NCI-H2196 treated with DMSO at 0.1 percent for 48 hours (cell line): ENCODE results near the gene CYP51A1.
"Not testable (repeated sequence)": the region's sequence is repeated elsewhere in the genome, so short reads cannot be mapped to it uniquely, and the experiment has no call there.

Source experiments
- DNase-seq: peaks from one replicate; lab custom pipeline; 2025; ENCODE audit not compliant: unreplicated experiment; lab: John Stamatoyannopoulos, UW

CYP51A1 gene

DNA sequence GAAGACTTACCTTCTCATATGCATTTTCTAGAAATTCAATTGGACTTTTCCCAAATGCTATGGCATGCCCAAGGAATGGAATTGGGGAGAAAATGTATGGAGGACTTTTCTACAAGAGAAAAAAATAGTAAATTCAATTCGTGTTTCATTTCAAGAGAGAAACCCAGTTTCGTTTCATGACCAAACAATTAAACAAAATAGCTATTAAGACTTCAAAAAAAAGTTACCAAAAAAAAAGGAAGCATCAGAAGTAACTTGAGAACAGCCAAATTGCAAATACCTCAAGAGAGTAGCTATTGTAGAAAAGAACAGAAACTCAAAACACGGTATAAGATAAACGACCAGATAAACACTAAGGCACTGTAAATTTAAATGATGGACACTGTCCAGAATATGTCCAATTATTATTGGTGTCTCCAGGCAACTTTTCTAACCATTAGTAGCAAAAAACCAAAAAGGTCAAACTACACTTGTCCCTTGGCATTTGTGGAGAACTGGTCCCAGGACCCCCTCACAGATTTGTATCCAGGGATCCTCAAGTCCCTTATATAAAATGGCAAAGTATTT is 2.4 kb downstream of the CYP51A1 start:
- no peak for DNase-seq

- DNase-seq, result no peak
Observed at GRCh38 chr7:92131093-92131492, 3.2 kb downstream of the CYP51A1 start.

DNA sequence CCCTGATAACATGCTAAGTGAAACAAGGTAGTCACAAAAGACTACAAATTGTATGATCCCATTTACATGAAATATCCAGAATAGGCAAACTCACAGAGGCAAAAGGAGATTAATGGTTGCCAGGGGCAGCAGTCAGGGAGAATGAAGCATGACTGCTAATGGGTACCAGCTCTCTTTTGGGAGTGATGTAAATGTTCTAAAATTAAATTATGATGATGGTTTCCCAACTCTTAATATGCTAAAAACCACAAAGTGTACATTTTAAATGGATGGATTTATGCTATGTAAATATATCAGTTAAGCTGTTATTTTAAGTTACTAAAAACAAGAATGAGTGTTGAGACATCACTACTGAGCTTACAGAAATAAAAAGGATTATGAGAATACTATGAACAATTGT is 12.6 kb downstream of the CYP51A1 start:
- DNase-seq, result no peak

DNA sequence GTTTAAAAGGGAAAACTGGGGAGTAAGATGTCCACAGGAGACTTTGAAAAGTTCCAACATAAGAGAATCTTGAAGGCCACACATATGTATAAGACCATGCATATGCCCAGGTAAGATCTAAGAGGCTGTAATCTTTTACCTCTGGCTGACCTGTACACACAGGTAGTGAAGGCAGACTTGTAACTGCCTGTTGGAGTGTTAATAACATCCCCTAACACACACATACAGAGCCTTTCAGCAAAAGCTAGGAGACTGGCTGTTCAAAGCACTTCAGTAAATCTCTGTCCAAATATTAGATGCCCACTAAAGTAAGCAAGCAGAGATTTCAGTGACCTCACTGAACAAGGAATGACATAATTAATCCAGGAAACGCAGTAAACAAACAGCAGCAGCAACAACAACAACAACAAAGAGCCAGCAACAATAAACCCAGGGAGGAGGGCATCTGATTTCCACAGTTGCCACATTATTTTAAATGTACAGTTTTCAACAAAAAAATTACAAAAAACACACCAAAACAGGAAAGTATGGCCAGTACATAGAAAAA is 15.0 kb downstream of the CYP51A1 start:
- no peak for DNase-seq

DNA sequence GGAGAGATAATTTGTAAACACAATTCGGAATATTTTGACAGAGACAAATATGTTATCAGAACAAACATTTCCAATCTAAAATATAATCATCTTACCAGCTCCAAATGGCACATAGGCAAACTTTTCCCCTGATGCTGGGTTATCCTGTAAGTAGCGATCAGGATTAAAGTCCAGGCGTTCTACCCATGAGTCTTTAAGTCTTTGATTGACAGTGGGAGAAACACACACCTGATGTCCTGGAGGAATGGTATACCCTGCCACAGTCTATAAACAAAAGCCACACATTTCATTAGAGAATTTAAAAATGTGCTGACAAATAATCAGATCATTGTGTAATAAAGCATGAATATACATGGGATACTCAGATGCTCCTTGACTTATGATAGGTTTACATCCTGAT is 17.3 kb downstream of the CYP51A1 start:
- no peak for DNase-seq

GRCh38 chr7:92115821-92116220 is 18.5 kb downstream of the CYP51A1 start:
- DNase-seq, result no peak

GRCh38 chr7:92110857-92111256 is 23.4 kb downstream of the CYP51A1 start:
- DNase-seq, result no peak

- DNase-seq, result no peak
Observed at GRCh38 chr7:92108821-92109220, 25.5 kb downstream of the CYP51A1 start.

DNA sequence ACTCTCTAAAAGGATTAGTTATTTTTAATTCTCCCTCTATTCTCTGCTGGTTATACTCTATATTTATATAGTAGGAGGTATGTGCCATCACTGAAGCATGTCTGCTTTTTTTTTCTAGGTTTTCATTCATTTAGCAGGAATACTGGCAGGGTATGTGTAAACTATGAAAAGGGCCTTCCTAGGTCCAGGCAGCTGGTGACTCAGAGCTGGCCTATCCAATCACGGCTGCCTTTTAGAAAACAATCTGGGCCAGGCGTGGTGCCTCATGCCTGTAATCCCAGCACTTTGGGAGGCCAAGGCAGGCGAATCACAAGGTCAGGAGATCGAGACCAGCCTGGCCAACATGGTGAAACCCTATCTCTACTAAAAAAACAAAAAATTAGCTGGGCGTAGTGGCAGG is 31.4 kb downstream of the CYP51A1 start:
- DNase-seq, result not testable (repeated sequence)

- DNase-seq, result no peak
Observed at GRCh38 chr7:92100534-92100933, 33.7 kb downstream of the CYP51A1 start.

GRCh38 chr7:92095380-92095779 is 38.9 kb downstream of the CYP51A1 start:
- DNase-seq, result no peak

GRCh38 chr7:92092210-92092609 is 42.1 kb downstream of the CYP51A1 start:
- DNase-seq, result no peak

DNA sequence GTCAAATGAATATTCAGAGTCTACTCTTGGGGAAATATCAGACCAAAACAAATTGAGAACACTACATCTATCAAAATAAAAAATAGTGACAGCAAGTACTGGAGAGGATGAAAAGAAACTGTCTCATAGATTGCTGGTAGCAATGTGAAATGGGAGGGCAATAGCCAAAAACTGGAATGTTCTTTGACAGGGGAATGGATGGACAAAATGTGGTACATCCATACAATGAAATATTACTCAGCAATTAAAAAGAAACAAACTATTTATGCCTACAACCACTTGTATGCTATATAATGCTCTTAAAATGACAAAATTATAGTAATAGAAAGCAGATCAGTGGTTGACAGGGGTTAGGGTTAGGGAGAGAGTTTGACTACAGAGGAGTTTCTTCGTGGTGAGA is 46.0 kb downstream of the CYP51A1 start:
- DNase-seq, result no peak

- not testable (repeated sequence) for DNase-seq
Observed at GRCh38 chr7:92083922-92084321, 50.4 kb downstream of the CYP51A1 start.

DNA sequence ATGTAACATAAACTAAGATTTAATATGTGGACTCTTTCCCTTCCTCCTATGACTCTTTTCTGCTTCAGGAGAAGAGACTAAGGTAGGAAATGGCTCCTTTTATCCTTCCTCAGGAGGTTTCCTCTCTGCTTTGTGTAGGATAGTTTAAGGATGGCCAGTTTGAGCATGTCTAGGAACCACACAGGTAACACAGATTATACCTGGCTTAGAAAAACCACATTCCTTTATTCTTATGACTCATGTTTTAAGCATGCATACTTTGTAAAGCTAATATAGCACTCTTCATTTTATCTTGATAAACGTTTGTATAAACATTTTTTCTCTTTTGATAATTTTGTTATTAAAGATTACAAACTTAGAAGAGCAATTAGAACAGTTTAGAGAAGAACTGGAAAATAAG is 57.8 kb downstream of the CYP51A1 start:
- no peak for DNase-seq

GRCh38 chr7:92075455-92076158 is 58.7 kb downstream of the CYP51A1 start:
- DNase-seq, result no peak

GRCh38 chr7:92072708-92073107 is 61.6 kb downstream of the CYP51A1 start:
- no peak for DNase-seq

DNA sequence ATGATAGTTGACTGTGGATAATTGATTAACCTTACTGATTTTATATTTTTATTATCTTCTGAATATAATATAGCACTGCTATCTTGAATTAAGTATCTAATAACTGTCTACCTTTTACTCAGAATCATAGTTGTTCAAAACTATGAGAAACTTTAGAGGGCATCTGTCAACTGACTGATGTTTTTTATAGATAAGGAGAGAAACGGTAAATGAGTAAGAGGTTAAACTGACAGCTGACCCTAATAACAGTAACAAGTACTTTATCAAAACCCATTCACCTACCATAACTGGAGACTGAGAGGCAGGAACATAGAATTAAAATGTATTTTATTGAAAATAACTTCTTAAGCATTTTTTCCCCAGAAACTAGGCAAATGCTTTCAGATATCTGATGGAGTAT is 62.2 kb downstream of the CYP51A1 start:
- DNase-seq, result no peak

DNA sequence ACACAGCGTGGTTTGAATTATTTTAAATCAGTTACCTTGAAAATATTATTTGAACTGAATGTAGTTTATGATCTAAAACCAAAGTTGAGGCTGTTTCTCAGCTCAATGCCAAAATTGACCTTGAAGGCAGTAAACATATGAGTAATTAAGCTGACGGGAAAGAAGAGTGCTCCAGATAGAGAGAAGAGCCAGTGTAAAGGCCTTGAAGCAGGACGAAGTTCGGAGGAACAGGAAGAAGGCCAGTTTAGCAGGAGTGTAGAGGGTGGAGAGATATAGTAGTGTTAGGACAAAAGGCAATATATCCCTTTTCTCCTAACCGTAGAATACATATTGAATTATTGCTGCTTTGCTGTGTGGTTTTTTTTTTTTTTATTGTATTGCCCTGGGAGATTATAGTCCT is 63.2 kb downstream of the CYP51A1 start:
- no peak for DNase-seq

GRCh38 chr7:92064438-92065029 is 69.7 kb downstream of the CYP51A1 start:
- no peak for DNase-seq
